Thyroid gland (tissue), 4 donors: ENCODE measurements around the gene RPL10A. TPM values are rescaled to one million over a fixed set of nuclear protein-coding genes. Genes with fewer than 3 reads are reported as not detected.

ENCODE experiments used
- DNase-seq, 2 donors: peaks; one replicate each; pipeline ENCODE4 v3.0.0-alpha.2; 2019
- H3K27ac ChIP-seq, 3 donors: fragments of 200-600 bp; sonication (generic); 1 replicate in 2 of 3; 2 replicates in 1 of 3; pipeline ENCODE4 v1.5.1; 2016 to 2019; ENCODE audit warnings: mild to moderate bottlenecking in 1 of 3, moderate library complexity in 1 of 3
- H3K27me3 ChIP-seq: fragments of 200-600 bp; sonication (generic); one replicate; pipeline ENCODE4 v1.5.1; 2019
- H3K36me3 ChIP-seq, 2 donors: fragments of 200-600 bp; sonication (generic); one replicate each; pipeline ENCODE4 v1.5.1; 2016 to 2019
- H3K4me1 ChIP-seq, 2 donors: fragments of 200-600 bp; sonication (generic); one replicate each; pipeline ENCODE4 v1.5.1; 2017 to 2019
- H3K4me3 ChIP-seq, 3 donors: fragments of 200-600 bp; sonication (generic); replicated peaks in 1 of 3; 1 replicate in 2 of 3; 2 replicates in 1 of 3; pipeline ENCODE4 v1.5.1; 2016; ENCODE audit warnings: mild to moderate bottlenecking in 1 of 3
- H3K9me3 ChIP-seq: fragments of 200-600 bp; sonication (generic); one replicate; pipeline ENCODE4 v1.5.1; 2017
- POLR2A ChIP-seq, 2 donors: fragments of 450-650 bp; IDR thresholded peaks; one replicate each; pipeline ENCODE4 v1.6.1; 2017; ENCODE audit warnings: antibody characterized with exemption in 2 of 2, mild to moderate bottlenecking in 2 of 2, moderate library complexity in 1 of 2
- WGBS, 2 donors: methylation state at CpG; one replicate each; pipeline ENCODE4 v1.1.5; 2017; 5-methylcytosine and 5-hydroxymethylcytosine counted together
- intact Hi-C: fragments of 100-400 bp; cut with DNase I; formaldehyde crosslinking; loops from one replicate; pipeline ENCODE4 v1.15.1; 2023
- total RNA-seq, 4 donors: library from RNA; depleted of rRNA; stranded (reverse); fragments of >200 nt; gene quantifications; one replicate each; pipeline ENCODE4 v1.2.3, GENCODE V29; 2016
- TF ChIP-seq, protein P1 (sequence below), 6 experiments: fragments of 200-600 bp in 3 of 6; fragments of 450-650 bp in 3 of 6; sonication (generic) in 3 of 6; IDR thresholded peaks; one replicate each; pipeline ENCODE4 v1.5.1; 2016 to 2019; ENCODE audit warnings: antibody characterized with exemption in 6 of 6, mild to moderate bottlenecking in 2 of 6, inconsistent platforms in 1 of 6, moderate library complexity in 1 of 6

The RPL10A gene
- total RNA-seq, 4 donors from 2014 or later, result 1,123 to 2,881 (median 1,235) TPM

- DNase-seq, result no peak
- Histone ChIP-seq H3K4me1 (peaks cover 4 to 5% of the 10 kb centered on the region in 2 donors), H3K9me3 (no peaks in the 10 kb centered on the region), H3K4me3 (no peak overlapping the region), H3K27me3 (no peaks in the 10 kb centered on the region), H3K27ac (no peak overlapping the region), H3K36me3 (peaks cover 0 to 4% of the 10 kb centered on the region in 2 donors)
- intact Hi-C loops, result no loop called here
- TF ChIP-seq, protein P1, sequence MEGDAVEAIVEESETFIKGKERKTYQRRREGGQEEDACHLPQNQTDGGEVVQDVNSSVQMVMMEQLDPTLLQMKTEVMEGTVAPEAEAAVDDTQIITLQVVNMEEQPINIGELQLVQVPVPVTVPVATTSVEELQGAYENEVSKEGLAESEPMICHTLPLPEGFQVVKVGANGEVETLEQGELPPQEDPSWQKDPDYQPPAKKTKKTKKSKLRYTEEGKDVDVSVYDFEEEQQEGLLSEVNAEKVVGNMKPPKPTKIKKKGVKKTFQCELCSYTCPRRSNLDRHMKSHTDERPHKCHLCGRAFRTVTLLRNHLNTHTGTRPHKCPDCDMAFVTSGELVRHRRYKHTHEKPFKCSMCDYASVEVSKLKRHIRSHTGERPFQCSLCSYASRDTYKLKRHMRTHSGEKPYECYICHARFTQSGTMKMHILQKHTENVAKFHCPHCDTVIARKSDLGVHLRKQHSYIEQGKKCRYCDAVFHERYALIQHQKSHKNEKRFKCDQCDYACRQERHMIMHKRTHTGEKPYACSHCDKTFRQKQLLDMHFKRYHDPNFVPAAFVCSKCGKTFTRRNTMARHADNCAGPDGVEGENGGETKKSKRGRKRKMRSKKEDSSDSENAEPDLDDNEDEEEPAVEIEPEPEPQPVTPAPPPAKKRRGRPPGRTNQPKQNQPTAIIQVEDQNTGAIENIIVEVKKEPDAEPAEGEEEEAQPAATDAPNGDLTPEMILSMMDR (IDR thresholded peaks at IDR 0.05), result no peak
- no peak for TF ChIP-seq POLR2A (IDR thresholded peaks at IDR 0.05)
- 94 to 95% methylated on average over 12 of the region's 12 CpGs for WGBS, 2 donors
These were observed 12.0 kb downstream of the RPL10A start for GRCh38 chr6:35480176-35480575.

DNA sequence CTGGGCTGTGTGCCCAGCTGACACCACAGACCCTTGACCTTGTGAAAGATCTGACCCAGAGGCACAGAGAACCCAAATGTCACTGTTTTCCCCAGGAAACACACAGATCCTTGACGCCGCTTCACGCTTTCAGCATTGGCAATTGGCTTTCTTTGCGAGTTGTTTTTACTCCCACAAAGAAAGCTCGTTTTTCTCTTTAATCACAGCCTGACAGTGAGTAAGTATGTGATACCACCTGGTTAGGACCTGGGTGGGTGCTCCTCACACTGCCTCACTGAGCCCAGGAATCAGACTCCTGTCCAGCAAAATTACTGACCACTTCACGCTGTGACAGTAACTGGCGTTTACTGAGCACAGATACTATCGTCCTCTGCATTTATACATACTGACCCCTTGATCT lies 13.0 kb downstream of the RPL10A start:
- no peaks in the 10 kb centered on the region for H3K27me3 ChIP-seq
- no peaks in the 10 kb centered on the region for H3K9me3 ChIP-seq
- H3K4me3 ChIP-seq, result no peak overlapping the region
- intact Hi-C loops, result no loop called here
- peaks cover 13 to 15% of the 10 kb centered on the region in 2 donors for H3K4me1 ChIP-seq
- DNase-seq, result no peak
- 84 to 89% methylated on average over 8 of the region's 8 CpGs for WGBS, 2 donors
- peaks cover 0 to 4% of the 10 kb centered on the region in 2 donors for H3K36me3 ChIP-seq
- no peak overlapping the region for H3K27ac ChIP-seq
- no peak for TF ChIP-seq POLR2A (IDR thresholded peaks at IDR 0.05)
- TF ChIP-seq, protein P1 (IDR thresholded peaks at IDR 0.05), result no peak

- intact Hi-C loops, result no loop called here
- Histone ChIP-seq H3K4me1 (peaks cover 22 to 32% of the 10 kb centered on the region in 2 donors), H3K27me3 (no peaks in the 10 kb centered on the region), H3K36me3 (peaks cover 0 to 4% of the 10 kb centered on the region in 2 donors), H3K9me3 (no peaks in the 10 kb centered on the region), H3K4me3 (no peak overlapping the region), H3K27ac (no peak overlapping the region)
- TF ChIP-seq POLR2A (IDR thresholded peaks at IDR 0.05), result no peak
- TF ChIP-seq, protein P1 (IDR thresholded peaks at IDR 0.05), result no peak
- WGBS, 2 donors, result 94 to 96% methylated on average over 4 of the region's 4 CpGs
- no peak for DNase-seq
These were observed 14.9 kb downstream of the RPL10A start for GRCh38 chr6:35483062-35483461.

- no peaks in the 10 kb centered on the region for H3K36me3 ChIP-seq
- H3K27ac ChIP-seq, result no peak overlapping the region
- no peak for DNase-seq
These were observed 15.3 kb downstream of the RPL10A start for GRCh38 chr6:35483490-35483889.

DNA sequence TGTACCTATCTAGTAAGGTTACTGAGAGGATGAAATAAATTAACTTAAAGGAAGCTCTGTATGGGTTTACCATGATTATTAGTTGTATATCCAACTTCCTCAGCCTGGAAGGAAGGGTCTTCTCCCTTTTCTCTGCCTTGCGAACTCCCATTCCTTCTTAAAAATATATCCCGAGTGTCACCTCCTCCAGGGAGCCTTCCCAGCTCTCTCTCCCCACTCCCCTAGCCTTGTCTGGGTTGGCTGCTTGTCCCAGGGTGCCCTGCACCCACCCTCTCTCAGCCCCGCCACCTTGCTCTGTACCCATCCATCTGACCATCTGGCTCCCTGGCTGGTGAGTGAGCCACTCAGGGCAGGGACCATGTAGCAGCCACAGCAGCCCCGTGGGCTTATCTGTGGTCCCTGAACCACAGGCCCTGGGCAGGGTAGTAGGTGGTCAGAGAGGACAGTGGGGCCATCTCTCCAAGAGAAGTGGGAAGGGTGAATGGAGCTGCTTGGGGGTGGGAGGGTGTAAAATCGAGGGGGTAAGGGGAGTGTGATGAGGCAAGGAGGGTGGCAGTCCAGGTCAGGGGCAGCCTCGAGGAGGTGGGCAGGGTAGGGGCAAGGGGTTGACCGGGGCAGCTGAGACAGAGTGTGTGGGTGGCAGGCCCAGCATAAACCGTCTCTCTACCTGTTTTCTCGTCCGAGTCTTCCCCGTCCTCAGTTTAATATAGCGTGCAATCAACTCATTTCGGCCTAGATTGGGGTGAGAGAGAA lies 15.9 kb downstream of the RPL10A start:
- Histone ChIP-seq H3K36me3 (no peaks in the 10 kb centered on the region), H3K27ac (no peak overlapping the region), H3K4me3 (no peak overlapping the region), H3K9me3 (no peaks in the 10 kb centered on the region), H3K27me3 (no peaks in the 10 kb centered on the region), H3K4me1 (peaks cover 22 to 35% of the 10 kb centered on the region in 2 donors)
- intact Hi-C loops, result no loop called here
- no peak for DNase-seq
- WGBS, 2 donors, result 89% methylated on average over 13 of the region's 13 CpGs
- TF ChIP-seq, protein P1 (IDR thresholded peaks at IDR 0.05), result no peak
- TF ChIP-seq POLR2A (IDR thresholded peaks at IDR 0.05), result no peak

More at GRCh38 chr6:35483490-35483889, 15.3 kb downstream of the RPL10A start:
- 90 to 92% methylated on average over 3 of the region's 3 CpGs for WGBS, 2 donors
- Histone ChIP-seq H3K4me1 (peaks cover 22 to 35% of the 10 kb centered on the region in 2 donors), H3K27me3 (no peaks in the 10 kb centered on the region), H3K4me3 (no peak overlapping the region), H3K9me3 (no peaks in the 10 kb centered on the region)
- intact Hi-C loops, result no loop called here
- TF ChIP-seq, protein P1 (IDR thresholded peaks at IDR 0.05), result no peak
- TF ChIP-seq POLR2A (IDR thresholded peaks at IDR 0.05), result no peak
